GM21381 (cell line): Measurements from ENCODE around the gene CD37.
"Not testable (repeated sequence)": the region's sequence is repeated elsewhere in the genome, so short reads cannot be mapped to it uniquely, and the experiment has no call there.

Source experiments
- ATAC-seq: cut with Tn5 transposase; IDR thresholded peaks from one replicate; pipeline ENCODE4 v1.9.1; 2021; ENCODE audit warnings: mild to moderate bottlenecking, moderate library complexity; ENCODE audit not compliant: unreplicated experiment

The CD37 gene

DNA sequence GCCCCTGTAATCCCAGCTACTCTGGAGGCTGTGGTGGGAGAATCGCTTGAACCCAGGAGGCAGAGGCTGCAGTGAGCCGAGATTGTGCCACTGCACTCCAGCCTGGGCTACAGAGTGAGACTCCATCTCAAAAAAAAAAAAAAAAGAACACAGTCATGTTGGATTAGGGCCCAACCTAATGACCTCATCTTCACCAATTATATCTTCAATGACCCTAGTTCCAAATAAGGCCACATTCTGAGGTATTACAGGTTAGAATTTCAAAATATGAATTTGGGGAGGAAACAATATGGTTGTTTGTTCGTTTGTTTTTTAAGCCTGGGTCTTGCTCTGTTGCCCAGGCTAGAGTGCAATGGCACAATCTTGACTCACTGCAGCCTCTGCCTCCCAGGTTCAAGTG is 38.0 kb downstream of the CD37 start:
- not testable (repeated sequence) for ATAC-seq

DNA sequence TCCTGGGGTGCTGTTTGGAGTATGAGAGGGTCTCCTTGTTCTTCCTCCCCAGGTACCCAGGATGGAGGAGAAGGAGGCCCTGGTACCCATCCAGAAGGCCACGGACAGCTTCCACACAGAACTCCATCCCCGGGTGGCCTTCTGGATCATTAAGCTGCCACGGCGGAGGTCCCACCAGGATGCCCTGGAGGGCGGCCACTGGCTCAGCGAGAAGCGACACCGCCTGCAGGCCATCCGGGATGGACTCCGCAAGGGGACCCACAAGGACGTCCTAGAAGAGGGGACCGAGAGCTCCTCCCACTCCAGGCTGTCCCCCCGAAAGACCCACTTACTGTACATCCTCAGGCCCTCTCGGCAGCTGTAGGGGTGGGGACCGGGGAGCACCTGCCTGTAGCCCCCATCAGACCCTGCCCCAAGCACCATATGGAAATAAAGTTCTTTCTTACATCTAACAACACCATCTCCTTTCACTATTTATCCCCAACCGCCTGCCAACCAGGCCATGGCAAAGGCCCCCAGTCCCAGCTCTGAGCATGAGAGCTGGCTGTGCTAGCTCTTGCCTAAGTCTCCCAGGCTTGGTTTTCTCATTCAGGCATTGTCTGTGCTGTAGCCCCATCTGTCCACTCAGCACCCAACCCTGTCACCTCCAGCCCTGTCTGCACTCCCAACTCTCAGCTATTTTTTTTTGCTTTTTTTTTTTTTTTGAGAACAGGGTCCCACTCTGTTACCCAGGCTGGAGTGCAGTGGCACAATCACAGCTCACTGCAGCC is 39.6 kb downstream of the CD37 start:
- ATAC-seq: no peak

DNA sequence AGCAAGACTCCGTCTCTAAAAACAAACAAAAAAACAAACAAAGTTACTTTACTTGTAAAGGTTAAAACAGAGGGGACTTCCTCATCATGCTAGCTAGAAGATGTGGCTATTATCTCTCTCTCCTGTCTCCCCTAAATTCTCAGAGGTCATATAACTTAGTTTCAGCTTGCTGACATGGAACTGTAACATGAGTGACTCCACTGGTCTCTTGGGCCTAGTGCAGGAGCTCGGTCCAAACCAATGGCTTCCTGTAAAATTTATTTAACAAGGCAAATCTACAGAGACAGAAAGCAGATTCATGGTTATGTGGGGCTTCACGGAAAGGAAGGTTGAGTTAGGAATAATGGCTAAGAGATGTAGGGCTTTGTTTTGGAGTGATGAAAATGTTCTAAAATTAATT is 43.3 kb downstream of the CD37 start:
- ATAC-seq: no peak

DNA sequence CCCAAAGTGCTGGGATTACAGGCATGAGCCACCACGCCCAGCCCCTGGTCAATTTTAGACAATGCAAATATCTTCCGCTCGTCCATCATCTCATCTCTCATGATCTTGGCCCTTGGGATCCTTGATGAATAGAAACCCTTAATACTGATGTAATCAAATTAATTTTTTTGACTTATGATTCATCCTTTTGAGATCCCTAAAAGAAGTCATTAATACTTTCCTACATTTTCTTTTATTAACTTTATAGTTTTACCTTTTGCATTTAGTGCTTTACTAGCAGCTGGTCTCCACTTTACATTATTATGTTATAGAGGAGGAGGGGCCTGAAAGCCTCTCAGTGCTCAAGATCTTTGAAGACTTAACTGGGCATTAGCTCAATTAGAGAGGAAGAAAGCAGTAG is 45.2 kb downstream of the CD37 start:
- ATAC-seq: no peak

DNA sequence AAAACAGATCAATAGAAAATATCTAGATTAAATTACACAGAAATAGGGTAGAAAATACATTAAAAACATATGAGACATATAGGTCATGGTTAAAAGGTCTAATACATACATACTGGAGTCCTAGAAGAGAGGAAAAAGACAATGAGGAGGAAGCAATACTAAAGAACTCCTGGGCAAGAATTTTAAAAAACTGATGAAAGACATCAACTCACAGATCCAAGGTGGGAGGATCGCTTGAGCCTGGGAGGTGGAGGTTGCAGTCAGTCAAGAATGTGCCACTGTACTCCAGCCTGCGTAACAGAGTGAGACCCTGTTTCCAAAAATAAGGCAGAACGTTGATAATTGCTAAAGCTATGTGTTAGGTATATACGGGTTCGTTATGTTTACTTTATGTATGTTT is 47.4 kb downstream of the CD37 start:
- ATAC-seq: no peak

DNA sequence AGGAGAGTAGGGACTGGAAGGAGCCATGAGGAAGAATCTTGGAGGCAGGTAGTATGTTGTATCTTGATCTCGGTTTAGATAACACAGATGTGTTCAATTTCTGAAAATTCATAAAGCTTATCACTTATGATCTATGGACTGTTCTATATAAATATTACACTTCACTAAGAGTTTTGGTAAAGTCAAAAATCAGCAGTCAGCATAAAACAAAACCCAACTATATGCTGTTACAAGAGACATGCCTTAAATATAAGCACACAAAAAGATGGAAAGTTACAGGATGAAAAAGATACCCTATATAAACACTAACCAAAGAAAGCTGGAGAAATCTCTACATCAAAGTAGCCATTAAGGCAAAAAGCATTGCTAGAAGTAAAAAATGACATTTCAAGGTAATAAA is 48.4 kb downstream of the CD37 start:
- no peak for ATAC-seq

DNA sequence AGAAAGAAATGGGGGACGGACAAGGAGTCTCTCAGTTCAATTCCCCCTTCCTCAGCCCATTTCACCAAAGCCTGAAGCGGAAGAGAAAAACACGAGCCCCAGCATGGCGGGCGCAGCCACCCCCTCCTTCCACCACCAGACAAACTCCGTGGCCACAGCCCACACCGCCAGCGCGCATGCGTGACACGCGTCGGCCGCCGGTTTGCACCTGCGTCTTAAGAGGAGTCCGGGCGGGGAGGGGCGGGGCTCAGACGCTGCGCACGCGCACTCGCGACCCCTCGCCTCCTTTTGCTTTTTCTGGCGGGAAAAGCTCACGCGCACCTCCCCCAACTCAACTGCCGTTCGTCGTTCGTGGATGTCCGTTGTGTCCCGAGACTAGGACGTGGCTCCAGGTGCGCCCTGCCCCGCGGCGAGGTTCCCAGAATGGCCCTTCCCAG is 52.7 kb downstream of the CD37 start, which contains the start of gene KASH5:
Gene KASH5, plus strand, starts transcription at position 314 of the 437 bp plus-strand sequence. CDS start 2,635 bp downstream, outside the sequence.
- ATAC-seq: peak; percentile 69

DNA sequence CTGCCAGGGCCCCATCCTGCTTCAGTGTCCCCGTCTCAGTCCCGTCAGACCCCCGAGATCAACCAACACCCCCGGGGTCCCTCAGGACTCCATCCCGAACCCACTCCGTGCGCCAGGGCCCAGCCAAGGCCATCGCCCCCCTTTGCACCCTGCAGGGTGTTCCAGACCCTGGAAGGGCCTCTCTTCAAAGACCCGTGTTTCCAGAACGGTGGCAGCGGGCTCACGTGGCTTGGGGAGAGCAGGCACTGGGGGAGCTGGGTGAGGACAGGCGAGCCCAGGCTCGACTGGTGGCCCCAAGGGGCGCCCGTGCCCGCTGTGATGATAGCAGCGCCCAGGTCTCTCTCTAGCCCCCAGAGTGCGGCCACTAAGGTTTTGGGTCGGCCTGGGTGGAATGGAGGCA is 54.2 kb downstream of the CD37 start:
- no peak for ATAC-seq
